Measurements from ENCODE around the gene RASGRF2.

The RASGRF2 gene

DNA sequence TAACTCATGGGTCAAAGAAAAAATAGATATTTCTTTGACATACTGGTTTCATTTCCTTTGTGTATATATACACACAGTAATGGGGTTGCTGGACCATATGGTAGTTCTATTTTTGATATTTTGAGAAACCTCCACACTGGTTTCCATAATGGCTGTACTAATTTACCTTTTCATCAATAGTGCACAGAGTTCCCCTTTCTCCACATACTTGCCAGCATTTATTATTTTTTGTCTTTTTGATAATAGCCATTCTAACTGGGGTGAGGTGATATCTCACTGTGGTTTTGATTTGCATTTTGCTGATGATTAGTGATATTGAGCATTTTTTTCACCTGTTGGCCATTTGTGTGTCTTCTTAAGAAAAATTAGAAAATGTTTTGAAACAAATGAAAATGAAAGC lies 194.6 kb downstream of the RASGRF2 start:
- no peak overlapping the region for H3K4me3 ChIP-seq (ENCODE audit: low read depth in 1 of 2, low read length in 1 of 2)
- TF ChIP-seq, protein P1, sequence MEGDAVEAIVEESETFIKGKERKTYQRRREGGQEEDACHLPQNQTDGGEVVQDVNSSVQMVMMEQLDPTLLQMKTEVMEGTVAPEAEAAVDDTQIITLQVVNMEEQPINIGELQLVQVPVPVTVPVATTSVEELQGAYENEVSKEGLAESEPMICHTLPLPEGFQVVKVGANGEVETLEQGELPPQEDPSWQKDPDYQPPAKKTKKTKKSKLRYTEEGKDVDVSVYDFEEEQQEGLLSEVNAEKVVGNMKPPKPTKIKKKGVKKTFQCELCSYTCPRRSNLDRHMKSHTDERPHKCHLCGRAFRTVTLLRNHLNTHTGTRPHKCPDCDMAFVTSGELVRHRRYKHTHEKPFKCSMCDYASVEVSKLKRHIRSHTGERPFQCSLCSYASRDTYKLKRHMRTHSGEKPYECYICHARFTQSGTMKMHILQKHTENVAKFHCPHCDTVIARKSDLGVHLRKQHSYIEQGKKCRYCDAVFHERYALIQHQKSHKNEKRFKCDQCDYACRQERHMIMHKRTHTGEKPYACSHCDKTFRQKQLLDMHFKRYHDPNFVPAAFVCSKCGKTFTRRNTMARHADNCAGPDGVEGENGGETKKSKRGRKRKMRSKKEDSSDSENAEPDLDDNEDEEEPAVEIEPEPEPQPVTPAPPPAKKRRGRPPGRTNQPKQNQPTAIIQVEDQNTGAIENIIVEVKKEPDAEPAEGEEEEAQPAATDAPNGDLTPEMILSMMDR (IDR thresholded peaks at IDR 0.05): no peak
- peaks cover 2% of the 10 kb centered on the region for H3K9me3 ChIP-seq
- H3K4me1 ChIP-seq (ENCODE audit: control insufficient read depth in 1 of 2, insufficient read depth in 1 of 2, low read depth in 1 of 2, low read length in 1 of 2): no peaks in the 10 kb centered on the region
- no peaks in the 10 kb centered on the region for H3K36me3 ChIP-seq
- H3K27me3 ChIP-seq: no peaks in the 10 kb centered on the region
- H3K27ac ChIP-seq: no peak overlapping the region

DNA sequence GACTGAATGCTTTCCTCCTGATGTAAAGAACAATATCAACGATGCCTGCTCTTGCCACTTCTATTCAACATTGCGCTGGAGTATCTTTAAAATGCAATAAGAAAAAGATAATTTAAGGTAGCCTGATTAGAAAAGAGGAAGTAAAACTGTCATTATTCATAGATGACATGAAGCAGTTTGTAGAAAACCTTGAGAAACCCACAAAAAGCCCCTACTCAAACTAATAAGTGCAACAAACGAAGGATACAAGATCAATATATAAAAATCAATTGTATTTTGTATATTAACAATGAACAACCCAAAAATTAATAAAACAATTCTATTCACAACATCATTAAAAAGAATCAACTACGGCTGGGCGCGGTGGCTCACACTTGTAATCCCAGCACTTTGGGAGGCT lies 196.6 kb downstream of the RASGRF2 start:
- H3K4me3 ChIP-seq (ENCODE audit: low read depth in 1 of 2, low read length in 1 of 2): no peak overlapping the region
- H3K4me1 ChIP-seq (ENCODE audit: control insufficient read depth in 1 of 2, insufficient read depth in 1 of 2, low read depth in 1 of 2, low read length in 1 of 2): no peaks in the 10 kb centered on the region
- no peaks in the 10 kb centered on the region for H3K27me3 ChIP-seq
- peaks cover 2% of the 10 kb centered on the region for H3K9me3 ChIP-seq
- TF ChIP-seq, protein P1 (IDR thresholded peaks at IDR 0.05): no peak
- H3K36me3 ChIP-seq: no peaks in the 10 kb centered on the region
- H3K27ac ChIP-seq: no peak overlapping the region

DNA sequence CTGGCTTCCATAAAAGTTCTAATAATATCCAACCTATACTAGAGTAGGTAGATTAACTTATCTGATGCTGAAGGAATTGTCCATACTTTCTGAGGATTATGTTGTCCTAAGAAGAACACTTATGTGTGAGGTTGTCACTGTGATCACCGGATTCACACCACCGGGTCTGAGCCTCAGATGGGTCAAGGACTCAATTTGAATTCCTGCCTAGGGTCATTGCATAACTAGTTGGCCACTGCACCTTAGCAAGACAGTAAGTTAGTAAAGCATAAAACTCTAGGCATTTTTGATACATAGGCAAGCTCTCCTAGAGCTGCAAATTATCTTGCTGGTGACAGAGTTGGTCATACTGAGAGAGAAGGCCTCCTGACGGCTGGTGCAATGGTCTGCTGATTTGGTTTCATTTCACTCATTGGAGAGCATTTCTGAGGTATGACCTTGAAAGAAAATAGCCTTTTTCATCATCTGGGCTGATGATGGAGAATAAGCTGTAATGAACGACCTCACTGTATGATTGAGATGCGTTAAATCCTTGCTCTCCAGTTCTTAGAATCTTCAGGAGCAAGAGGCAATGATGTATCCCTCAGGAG lies 200.9 kb downstream of the RASGRF2 start:
- TF ChIP-seq, protein P1 (IDR thresholded peaks at IDR 0.05): no peak
- Histone ChIP-seq H3K36me3 (no peaks in the 10 kb centered on the region), H3K27ac (no peak overlapping the region), H3K9me3 (no peaks in the 10 kb centered on the region), H3K4me1 (ENCODE audit: control insufficient read depth in 1 of 2, insufficient read depth in 1 of 2, low read depth in 1 of 2, low read length in 1 of 2) (no peaks in the 10 kb centered on the region), H3K27me3 (no peaks in the 10 kb centered on the region), H3K4me3 (ENCODE audit: low read depth in 1 of 2, low read length in 1 of 2) (no peak overlapping the region)

DNA sequence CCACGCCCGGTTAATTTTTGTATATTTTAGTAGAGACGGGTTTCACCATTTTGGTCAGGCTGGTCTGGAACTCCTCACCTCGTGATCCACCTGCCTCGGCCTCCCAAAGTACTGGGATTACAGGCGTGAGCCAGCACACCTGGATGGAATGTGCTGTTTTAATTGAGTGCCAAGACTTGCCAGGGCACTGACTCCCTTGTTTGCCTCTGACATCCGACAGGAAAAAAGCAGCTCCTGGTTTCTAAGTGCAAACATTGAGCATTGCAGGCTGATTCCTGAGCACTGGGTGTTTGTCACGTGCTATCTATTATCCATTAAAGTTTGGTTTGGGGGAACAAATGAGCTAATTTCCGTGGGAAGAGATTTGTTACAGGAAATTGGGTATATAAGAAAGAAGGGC lies 202.3 kb downstream of the RASGRF2 start:
- Histone ChIP-seq H3K4me3 (ENCODE audit: low read depth in 1 of 2, low read length in 1 of 2) (no peak overlapping the region), H3K4me1 (ENCODE audit: control insufficient read depth in 1 of 2, insufficient read depth in 1 of 2, low read depth in 1 of 2, low read length in 1 of 2) (no peaks in the 10 kb centered on the region), H3K27me3 (no peaks in the 10 kb centered on the region), H3K27ac (no peak overlapping the region), H3K36me3 (no peaks in the 10 kb centered on the region), H3K9me3 (no peaks in the 10 kb centered on the region)
- TF ChIP-seq, protein P1 (IDR thresholded peaks at IDR 0.05): no peak

DNA sequence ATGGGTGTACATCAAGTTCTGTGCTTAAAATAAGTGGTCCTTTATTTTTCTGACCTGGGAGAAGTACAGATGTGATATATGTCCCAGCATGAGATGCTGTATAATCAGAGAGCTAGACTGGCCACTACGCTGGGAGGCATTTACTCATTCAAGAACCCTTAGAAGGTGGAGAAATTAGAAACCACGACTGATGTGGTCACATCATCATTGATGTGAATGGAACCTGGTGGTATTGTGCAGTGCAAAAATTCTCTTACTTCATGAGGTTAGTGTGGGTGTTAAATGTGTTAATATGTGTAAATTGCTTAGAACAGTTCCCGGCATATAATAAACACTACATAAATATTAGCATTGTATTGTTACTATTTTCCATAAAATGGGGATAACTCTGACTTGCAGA lies 203.5 kb downstream of the RASGRF2 start:
- Histone ChIP-seq H3K27me3 (no peaks in the 10 kb centered on the region), H3K4me3 (ENCODE audit: low read depth in 1 of 2, low read length in 1 of 2) (no peak overlapping the region), H3K36me3 (no peaks in the 10 kb centered on the region), H3K4me1 (ENCODE audit: control insufficient read depth in 1 of 2, insufficient read depth in 1 of 2, low read depth in 1 of 2, low read length in 1 of 2) (no peaks in the 10 kb centered on the region), H3K9me3 (no peaks in the 10 kb centered on the region), H3K27ac (no peak overlapping the region)
- TF ChIP-seq, protein P1 (IDR thresholded peaks at IDR 0.05): no peak

DNA sequence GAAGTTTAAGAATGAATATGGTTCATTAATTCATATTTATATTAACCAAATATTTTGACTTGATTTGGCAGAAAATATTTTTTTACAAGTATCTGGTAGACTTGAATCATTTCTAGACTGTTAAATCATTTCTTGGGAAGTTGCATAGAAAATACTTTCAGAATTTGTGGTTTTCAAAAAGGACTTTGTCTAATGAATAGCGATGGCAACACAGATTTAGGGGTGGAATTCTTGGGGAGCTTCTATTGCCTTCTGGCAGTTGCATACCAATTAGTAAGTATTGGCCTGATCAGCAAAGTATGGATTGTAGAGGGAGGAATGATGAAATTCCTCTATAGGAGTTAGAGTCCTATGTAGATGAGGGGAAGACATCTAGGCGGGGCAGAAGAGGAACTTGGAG lies 204.3 kb downstream of the RASGRF2 start:
- Histone ChIP-seq H3K27me3 (no peaks in the 10 kb centered on the region), H3K27ac (no peak overlapping the region), H3K36me3 (no peaks in the 10 kb centered on the region), H3K4me1 (ENCODE audit: control insufficient read depth in 1 of 2, insufficient read depth in 1 of 2, low read depth in 1 of 2, low read length in 1 of 2) (no peaks in the 10 kb centered on the region), H3K4me3 (ENCODE audit: low read depth in 1 of 2, low read length in 1 of 2) (no peak overlapping the region), H3K9me3 (no peaks in the 10 kb centered on the region)
- TF ChIP-seq, protein P1 (IDR thresholded peaks at IDR 0.05): no peak
